ENCODE measurements around the gene HDAC5.
A peak's percentile ranks its signal among the peaks of the same experiment; 100 is the strongest.

Gene HDAC5

GRCh38 chr17:44079877-44080821 lies 43.3 kb downstream of the HDAC5 start:
- no peaks in the 10 kb centered on the region for H3K27me3 ChIP-seq
- TF ChIP-seq, protein P1, sequence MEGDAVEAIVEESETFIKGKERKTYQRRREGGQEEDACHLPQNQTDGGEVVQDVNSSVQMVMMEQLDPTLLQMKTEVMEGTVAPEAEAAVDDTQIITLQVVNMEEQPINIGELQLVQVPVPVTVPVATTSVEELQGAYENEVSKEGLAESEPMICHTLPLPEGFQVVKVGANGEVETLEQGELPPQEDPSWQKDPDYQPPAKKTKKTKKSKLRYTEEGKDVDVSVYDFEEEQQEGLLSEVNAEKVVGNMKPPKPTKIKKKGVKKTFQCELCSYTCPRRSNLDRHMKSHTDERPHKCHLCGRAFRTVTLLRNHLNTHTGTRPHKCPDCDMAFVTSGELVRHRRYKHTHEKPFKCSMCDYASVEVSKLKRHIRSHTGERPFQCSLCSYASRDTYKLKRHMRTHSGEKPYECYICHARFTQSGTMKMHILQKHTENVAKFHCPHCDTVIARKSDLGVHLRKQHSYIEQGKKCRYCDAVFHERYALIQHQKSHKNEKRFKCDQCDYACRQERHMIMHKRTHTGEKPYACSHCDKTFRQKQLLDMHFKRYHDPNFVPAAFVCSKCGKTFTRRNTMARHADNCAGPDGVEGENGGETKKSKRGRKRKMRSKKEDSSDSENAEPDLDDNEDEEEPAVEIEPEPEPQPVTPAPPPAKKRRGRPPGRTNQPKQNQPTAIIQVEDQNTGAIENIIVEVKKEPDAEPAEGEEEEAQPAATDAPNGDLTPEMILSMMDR (IDR thresholded peaks at IDR 0.05): no peak
- peaks cover 89% of the 10 kb centered on the region for H3K36me3 ChIP-seq
- H3K9me3 ChIP-seq: no peaks in the 10 kb centered on the region
- H3K4me3 ChIP-seq (ENCODE audit: low read depth in 1 of 2, low read length in 1 of 2): no peak overlapping the region
- H3K4me1 ChIP-seq (ENCODE audit: control insufficient read depth in 1 of 2, insufficient read depth in 1 of 2, low read depth in 1 of 2, low read length in 1 of 2): peaks cover 14 to 17% of the 10 kb centered on the region in 2 experiments
- no peak overlapping the region for H3K27ac ChIP-seq

DNA sequence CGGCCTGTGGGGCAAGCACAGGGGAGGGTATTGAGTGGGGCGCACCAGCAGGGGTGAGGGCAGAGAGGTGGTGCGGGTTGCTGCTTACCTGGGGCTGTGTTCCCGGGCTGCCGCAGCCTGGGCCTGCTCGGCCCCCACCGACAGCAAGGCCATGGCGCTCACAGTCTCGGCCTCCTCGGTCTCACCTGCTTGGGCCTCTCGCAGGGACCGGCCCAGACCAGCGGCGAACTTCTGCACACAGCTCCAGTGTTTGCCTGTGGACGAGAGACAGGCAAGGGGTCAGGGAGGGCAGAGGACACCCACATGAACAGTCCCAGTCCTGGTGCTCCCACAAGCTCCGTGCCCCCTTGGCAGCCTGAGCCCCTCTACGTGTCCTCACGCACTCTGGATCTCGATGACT lies 45.0 kb downstream of the HDAC5 start:
- Histone ChIP-seq H3K27me3 (no peaks in the 10 kb centered on the region), H3K9me3 (no peaks in the 10 kb centered on the region), H3K4me1 (ENCODE audit: control insufficient read depth in 1 of 2, insufficient read depth in 1 of 2, low read depth in 1 of 2, low read length in 1 of 2) (peaks cover 14 to 17% of the 10 kb centered on the region in 2 experiments), H3K27ac (peak overlapping the region; percentile 82), H3K36me3 (peaks cover 78% of the 10 kb centered on the region), H3K4me3 (ENCODE audit: low read depth in 1 of 2, low read length in 1 of 2) (no peak overlapping the region)
- TF ChIP-seq, protein P1 (IDR thresholded peaks at IDR 0.05): no peak

GRCh38 chr17:44077595-44077909 lies 45.9 kb downstream of the HDAC5 start:
- no peaks in the 10 kb centered on the region for H3K27me3 ChIP-seq
- H3K9me3 ChIP-seq: no peaks in the 10 kb centered on the region
- peaks cover 14 to 17% of the 10 kb centered on the region in 2 experiments for H3K4me1 ChIP-seq (ENCODE audit: control insufficient read depth in 1 of 2, insufficient read depth in 1 of 2, low read depth in 1 of 2, low read length in 1 of 2)
- no peak overlapping the region for H3K4me3 ChIP-seq (ENCODE audit: low read depth in 1 of 2, low read length in 1 of 2)
- H3K36me3 ChIP-seq: peaks cover 69% of the 10 kb centered on the region
- H3K27ac ChIP-seq: peak overlapping the region; percentile 82
- TF ChIP-seq, protein P1 (IDR thresholded peaks at IDR 0.05): no peak

DNA sequence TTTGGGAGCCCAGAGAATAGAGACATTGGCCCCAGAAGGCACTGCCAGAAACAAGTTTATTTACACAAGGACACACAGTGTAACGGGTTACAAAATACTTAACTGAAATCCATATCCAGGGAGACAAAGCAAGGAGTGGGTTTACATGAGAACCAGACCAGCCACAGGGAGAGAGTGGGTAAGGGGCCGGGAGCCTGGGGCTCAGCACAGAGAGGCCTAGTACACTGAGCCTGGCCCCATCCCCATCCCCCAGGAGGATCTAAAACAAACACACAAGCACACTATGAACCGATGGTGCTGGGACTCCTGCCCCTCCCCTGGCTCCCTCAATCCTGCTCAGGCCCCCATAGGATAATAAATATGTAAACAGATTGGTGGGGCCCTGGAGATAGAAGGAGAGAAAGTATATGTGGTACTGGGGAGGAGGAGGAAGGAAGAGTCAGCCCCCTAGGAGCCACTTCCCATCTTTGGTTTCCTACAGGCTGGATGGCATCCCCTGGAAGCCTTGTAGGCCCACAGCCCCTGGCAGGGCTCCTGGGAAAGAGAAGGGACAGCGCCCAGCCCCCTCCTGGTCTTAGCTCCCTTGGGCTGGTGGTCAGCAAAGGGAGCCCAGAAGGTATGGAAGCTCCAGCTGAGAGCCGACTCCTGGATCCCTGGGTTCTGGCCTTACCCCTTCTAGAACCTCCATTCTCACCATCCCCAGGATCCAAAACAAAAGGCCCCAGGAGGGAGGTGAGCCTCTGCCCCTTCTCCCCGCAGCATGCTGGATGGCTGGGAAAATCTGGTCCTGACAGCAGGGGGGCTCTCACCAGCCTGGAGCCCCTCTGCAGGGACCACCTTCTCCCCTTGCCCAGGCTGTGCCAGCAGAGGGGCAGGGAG lies 46.5 kb downstream of the HDAC5 start:
- H3K4me1 ChIP-seq (ENCODE audit: control insufficient read depth in 1 of 2, insufficient read depth in 1 of 2, low read depth in 1 of 2, low read length in 1 of 2): peaks cover 15 to 17% of the 10 kb centered on the region in 2 experiments
- H3K9me3 ChIP-seq: no peaks in the 10 kb centered on the region
- TF ChIP-seq, protein P1 (IDR thresholded peaks at IDR 0.05): no peak
- H3K27ac ChIP-seq: peak overlapping the region; percentile 82
- H3K36me3 ChIP-seq: peaks cover 63% of the 10 kb centered on the region
- H3K27me3 ChIP-seq: no peaks in the 10 kb centered on the region
- H3K4me3 ChIP-seq (ENCODE audit: low read depth in 1 of 2, low read length in 1 of 2): no peak overlapping the region

GRCh38 chr17:44075598-44076293 lies 47.7 kb downstream of the HDAC5 start:
- H3K4me1 ChIP-seq (ENCODE audit: control insufficient read depth in 1 of 2, insufficient read depth in 1 of 2, low read depth in 1 of 2, low read length in 1 of 2): peaks cover 28 to 29% of the 10 kb centered on the region in 2 experiments
- H3K27me3 ChIP-seq: no peaks in the 10 kb centered on the region

More at GRCh38 chr17:44075598-44076293, 47.7 kb downstream of the HDAC5 start:
- no peak overlapping the region for H3K27ac ChIP-seq
- H3K9me3 ChIP-seq: no peaks in the 10 kb centered on the region
- peaks cover 51% of the 10 kb centered on the region for H3K36me3 ChIP-seq
- no peak overlapping the region for H3K4me3 ChIP-seq (ENCODE audit: low read depth in 1 of 2, low read length in 1 of 2)
- TF ChIP-seq, protein P1 (IDR thresholded peaks at IDR 0.05): no peak
